ENCODE results near the gene OBSCN. TPM values are rescaled to one million over a fixed set of nuclear protein-coding genes. Genes with fewer than 3 reads are reported as not detected.

OBSCN gene
- polyA plus RNA-seq, 1 donor from 2014 or later, result 2.3 TPM

DNA sequence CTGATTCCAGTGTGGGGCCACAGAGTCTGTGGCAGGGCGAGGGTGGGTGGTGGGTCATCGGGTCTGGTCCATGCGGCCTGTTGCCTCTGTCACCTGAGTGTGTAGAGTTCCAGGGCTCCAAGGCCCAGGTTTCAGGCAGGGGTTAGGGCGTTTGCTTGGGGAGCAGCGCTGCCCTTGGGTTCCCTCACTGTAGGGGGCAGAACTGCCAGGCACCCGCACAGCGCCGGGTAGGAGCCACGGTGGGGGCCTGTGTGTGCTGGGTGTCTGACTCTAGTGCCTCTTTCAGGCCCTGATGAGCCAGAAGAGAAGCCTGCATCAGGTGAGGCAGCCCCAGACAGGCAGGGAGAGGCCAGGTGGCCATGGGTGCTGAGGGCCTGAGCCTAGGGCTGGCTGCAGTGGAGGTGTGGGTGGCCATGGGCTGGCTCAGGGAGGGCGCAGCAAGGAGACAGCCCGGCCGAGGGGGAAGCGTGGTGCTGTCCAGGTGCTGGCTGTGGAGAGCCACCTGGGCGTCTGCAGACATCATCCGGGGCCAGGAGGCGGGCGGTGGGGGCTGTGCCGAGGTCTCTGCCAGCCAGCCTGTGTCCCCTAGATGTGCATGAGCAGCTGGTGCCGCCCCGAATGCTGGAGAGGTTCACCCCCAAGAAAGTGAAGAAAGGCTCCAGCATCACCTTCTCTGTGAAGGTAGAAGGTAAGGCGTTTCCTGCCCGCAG lies 126.5 kb downstream of the OBSCN start:
- Mint-ChIP-seq H3K36me3 (no peaks in the 10 kb centered on the region), H3K9me3 (no peaks in the 10 kb centered on the region), H3K27ac (peak overlapping the region in 1 of 3 donors; percentile 43), H3K27me3 (no peaks in the 10 kb centered on the region), H3K4me1 (no peaks in the 10 kb centered on the region), H3K4me3 (no peak overlapping the region)

DNA sequence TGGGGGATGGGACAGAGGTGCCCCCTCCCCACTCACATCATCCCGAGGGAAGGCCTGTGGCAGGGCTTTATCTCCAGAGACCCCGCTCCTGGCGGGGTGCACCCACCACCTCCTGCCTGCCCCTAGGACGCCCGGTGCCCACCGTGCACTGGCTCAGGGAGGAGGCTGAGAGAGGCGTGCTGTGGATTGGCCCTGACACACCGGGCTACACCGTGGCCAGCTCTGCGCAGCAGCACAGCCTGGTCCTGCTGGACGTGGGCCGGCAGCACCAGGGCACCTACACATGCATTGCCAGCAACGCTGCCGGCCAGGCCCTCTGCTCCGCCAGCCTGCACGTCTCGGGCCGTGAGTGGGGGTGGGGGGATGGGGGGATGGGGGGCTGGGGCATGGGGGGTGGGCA lies 127.1 kb downstream of the OBSCN start:
- Mint-ChIP-seq H3K36me3 (no peaks in the 10 kb centered on the region), H3K4me3 (no peak overlapping the region), H3K4me1 (no peaks in the 10 kb centered on the region), H3K27ac (no peak overlapping the region), H3K27me3 (no peaks in the 10 kb centered on the region), H3K9me3 (no peaks in the 10 kb centered on the region)

- H3K9me3 Mint-ChIP-seq, result no peaks in the 10 kb centered on the region
- H3K36me3 Mint-ChIP-seq, result no peaks in the 10 kb centered on the region
- no peaks in the 10 kb centered on the region for H3K27me3 Mint-ChIP-seq
- no peaks in the 10 kb centered on the region for H3K4me1 Mint-ChIP-seq
- no peak overlapping the region for H3K27ac Mint-ChIP-seq
- H3K4me3 Mint-ChIP-seq, result no peak overlapping the region
Measured at GRCh38 chr1:228335406-228336307, 127.8 kb downstream of the OBSCN start.

GRCh38 chr1:228336308-228337030 lies 128.6 kb downstream of the OBSCN start:
- no peaks in the 10 kb centered on the region for H3K27me3 Mint-ChIP-seq
- H3K27ac Mint-ChIP-seq, result no peak overlapping the region
- H3K4me3 Mint-ChIP-seq, result no peak overlapping the region
- no peaks in the 10 kb centered on the region for H3K4me1 Mint-ChIP-seq
- no peaks in the 10 kb centered on the region for H3K36me3 Mint-ChIP-seq
- no peaks in the 10 kb centered on the region for H3K9me3 Mint-ChIP-seq

DNA sequence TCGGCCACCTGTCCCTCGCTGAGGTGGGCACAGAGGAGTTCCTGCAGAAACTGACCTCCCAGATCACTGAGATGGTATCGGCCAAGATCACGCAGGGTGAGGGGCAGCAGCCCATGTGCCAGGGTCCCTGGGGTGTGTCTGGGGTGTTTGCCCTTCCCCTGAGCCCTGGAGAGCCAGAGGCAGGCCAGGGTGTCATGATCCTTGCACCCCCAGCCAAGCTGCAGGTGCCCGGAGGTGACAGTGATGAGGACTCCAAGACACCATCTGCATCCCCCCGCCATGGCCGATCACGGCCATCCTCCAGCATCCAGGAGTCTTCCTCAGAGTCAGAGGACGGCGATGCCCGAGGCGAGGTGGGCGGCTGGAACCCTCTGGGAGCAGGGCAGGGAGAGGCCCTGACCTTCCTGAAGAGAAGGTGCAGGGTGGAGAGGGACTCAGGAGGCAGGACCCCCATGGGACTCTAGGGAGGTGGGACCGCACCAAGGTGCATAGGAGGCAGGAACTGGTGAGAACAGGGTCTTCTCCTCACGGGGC lies 129.3 kb downstream of the OBSCN start:
- Mint-ChIP-seq H3K27ac (no peak overlapping the region), H3K36me3 (no peaks in the 10 kb centered on the region), H3K9me3 (no peaks in the 10 kb centered on the region), H3K27me3 (no peaks in the 10 kb centered on the region), H3K4me1 (no peaks in the 10 kb centered on the region), H3K4me3 (no peak overlapping the region)

GRCh38 chr1:228337711-228338520 lies 130.1 kb downstream of the OBSCN start:
- Mint-ChIP-seq H3K36me3 (no peaks in the 10 kb centered on the region), H3K4me3 (no peak overlapping the region), H3K9me3 (no peaks in the 10 kb centered on the region), H3K4me1 (no peaks in the 10 kb centered on the region), H3K27me3 (no peaks in the 10 kb centered on the region), H3K27ac (no peak overlapping the region)

DNA sequence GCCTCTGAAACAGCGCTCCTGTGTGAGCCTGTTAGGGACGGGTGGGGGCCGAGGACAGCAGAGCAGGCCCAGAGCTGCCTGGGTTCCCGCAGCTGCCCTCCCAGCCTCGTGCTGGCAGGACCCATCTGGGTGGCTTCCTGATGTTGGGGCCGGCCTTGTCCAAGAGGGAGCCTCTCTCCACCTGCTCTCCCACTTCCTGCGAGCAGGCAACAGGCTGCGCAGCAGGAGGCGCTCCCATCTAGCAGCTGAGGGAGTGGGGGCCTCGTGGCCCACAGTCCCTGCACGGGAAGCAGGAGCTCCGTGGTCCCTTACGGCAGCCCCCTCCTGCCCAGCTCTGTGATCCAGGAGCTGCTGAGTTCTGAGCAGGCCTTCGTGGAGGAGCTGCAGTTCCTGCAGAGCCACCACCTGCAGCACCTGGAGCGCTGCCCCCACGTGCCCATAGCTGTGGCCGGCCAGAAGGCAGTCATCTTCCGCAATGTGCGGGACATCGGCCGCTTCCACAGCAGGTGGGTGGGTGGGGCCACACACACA lies 130.7 kb downstream of the OBSCN start:
- Mint-ChIP-seq H3K36me3 (peaks cover 2% of the 10 kb centered on the region), H3K27ac (no peak overlapping the region), H3K27me3 (no peaks in the 10 kb centered on the region), H3K4me3 (no peak overlapping the region), H3K9me3 (no peaks in the 10 kb centered on the region), H3K4me1 (no peaks in the 10 kb centered on the region)

- no peaks in the 10 kb centered on the region for H3K27me3 Mint-ChIP-seq
- H3K4me3 Mint-ChIP-seq, result no peak overlapping the region
- H3K36me3 Mint-ChIP-seq, result peaks cover 2% of the 10 kb centered on the region
- no peaks in the 10 kb centered on the region for H3K4me1 Mint-ChIP-seq
- peaks cover 0 to 2% (median 0%) of the 10 kb centered on the region in 3 donors for H3K9me3 Mint-ChIP-seq
- no peak overlapping the region for H3K27ac Mint-ChIP-seq
Measured at GRCh38 chr1:228339059-228339704, 131.3 kb downstream of the OBSCN start.

DNA sequence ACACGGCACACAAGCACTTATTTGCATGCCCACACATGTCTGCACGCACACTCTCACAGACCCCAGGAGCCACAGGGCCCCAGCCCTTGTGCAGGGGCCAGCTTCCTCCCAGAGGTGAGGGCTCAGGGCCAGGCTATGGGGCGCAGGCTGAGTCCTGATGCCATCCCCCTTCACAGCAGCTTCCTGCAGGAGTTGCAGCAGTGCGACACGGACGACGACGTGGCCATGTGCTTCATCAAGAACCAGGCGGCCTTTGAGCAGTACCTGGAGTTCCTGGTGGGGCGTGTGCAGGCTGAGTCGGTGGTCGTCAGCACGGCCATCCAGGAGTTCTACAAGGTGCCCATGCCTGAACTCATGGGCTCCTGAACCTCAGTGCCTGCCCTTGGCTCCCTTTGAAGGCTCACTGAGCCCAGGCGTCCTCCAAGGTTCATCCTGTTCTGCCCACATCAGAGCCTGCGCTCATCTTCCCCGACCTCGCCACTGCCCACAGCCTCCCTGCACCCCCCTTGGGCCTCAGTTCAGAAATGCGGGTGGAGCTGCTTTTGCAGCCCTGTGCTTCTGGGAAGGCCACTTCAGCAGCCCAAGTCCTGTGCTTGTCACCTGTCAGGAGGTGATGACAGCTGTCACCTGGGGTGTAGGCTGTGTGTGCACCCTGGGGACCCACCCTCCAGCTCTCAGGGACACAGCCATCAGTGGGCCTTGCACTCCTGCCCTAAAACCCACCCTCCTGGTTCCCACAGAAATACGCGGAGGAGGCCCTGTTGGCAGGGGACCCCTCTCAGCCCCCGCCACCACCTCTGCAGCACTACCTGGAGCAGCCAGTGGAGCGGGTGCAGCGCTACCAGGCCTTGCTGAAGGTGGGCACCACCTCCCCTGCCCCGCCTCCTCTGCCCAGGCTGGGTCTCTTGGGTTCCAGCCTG lies 132.2 kb downstream of the OBSCN start:
- Mint-ChIP-seq H3K4me3 (no peak overlapping the region), H3K9me3 (peaks cover 0 to 2% (median 0%) of the 10 kb centered on the region in 3 donors), H3K36me3 (peaks cover 2% of the 10 kb centered on the region), H3K4me1 (no peaks in the 10 kb centered on the region), H3K27me3 (no peaks in the 10 kb centered on the region), H3K27ac (no peak overlapping the region)

DNA sequence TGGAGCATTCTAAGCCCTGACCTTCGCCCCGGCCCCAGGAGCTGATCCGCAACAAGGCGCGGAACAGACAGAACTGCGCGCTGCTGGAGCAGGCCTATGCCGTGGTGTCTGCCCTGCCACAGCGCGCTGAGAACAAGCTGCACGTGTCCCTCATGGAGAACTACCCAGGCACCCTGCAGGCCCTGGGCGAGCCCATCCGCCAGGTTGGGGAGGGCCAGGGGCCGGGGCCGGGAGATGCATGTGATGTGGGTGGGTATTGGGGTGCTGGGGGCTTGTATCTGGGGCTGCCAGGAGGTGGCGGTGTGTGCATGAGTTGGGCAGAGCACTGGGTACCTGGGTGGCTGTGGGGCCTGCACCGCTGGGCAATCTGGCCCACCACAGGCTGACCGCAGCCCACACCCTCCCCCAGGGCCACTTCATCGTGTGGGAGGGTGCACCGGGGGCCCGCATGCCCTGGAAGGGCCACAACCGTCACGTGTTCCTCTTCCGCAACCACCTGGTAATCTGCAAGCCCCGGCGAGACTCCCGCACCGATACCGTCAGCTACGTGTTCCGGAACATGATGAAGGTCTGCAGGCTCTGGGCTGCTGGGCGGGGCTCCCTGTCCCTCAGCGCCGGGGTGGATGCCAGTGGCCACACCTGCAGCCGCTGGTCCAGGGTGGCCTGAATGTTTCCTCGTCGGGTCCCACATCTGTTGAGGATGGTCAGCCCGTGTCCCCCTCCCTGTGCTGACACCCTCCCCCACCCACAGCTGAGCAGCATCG lies 133.0 kb downstream of the OBSCN start:
- H3K36me3 Mint-ChIP-seq, result peaks cover 2% of the 10 kb centered on the region
- peaks cover 0 to 2% (median 0%) of the 10 kb centered on the region in 3 donors for H3K9me3 Mint-ChIP-seq
- no peak overlapping the region for H3K27ac Mint-ChIP-seq

GRCh38 chr1:228341450-228341813 lies 133.6 kb downstream of the OBSCN start:
- H3K9me3 Mint-ChIP-seq, result peaks cover 0 to 2% (median 0%) of the 10 kb centered on the region in 3 donors
- H3K27ac Mint-ChIP-seq, result no peak overlapping the region
- H3K36me3 Mint-ChIP-seq, result peaks cover 2% of the 10 kb centered on the region
- no peaks in the 10 kb centered on the region for H3K4me1 Mint-ChIP-seq
- H3K4me3 Mint-ChIP-seq, result no peak overlapping the region
- H3K27me3 Mint-ChIP-seq, result no peaks in the 10 kb centered on the region

More for the DNA sequence above, 133.0 kb downstream of the OBSCN start:
- Mint-ChIP-seq H3K4me1 (no peaks in the 10 kb centered on the region), H3K4me3 (no peak overlapping the region), H3K27me3 (no peaks in the 10 kb centered on the region)

GRCh38 chr1:228341814-228342626 lies 134.2 kb downstream of the OBSCN start:
- no peak overlapping the region for H3K27ac Mint-ChIP-seq
- H3K9me3 Mint-ChIP-seq, result peaks cover 0 to 2% (median 0%) of the 10 kb centered on the region in 3 donors
- H3K4me1 Mint-ChIP-seq, result peaks cover 0 to 2% (median 0%) of the 10 kb centered on the region in 3 donors
- H3K4me3 Mint-ChIP-seq, result no peak overlapping the region
- peaks cover 2% of the 10 kb centered on the region for H3K36me3 Mint-ChIP-seq
- no peaks in the 10 kb centered on the region for H3K27me3 Mint-ChIP-seq

Measured in IgD-negative memory B cell (primary cell).